IPS-20b (cell line): ENCODE results near the gene JPH2.

Source experiments
- H3K27ac ChIP-seq: one replicate; pipeline ENCODE4 v1.5.1; 2013; ENCODE audit warnings: low read length
- H3K27me3 ChIP-seq: 2 replicates; pipeline ENCODE4 v1.6.1; 2013; ENCODE audit warnings: mild to moderate bottlenecking, low read length, inconsistent platforms; ENCODE audit not compliant: insufficient read depth
- H3K36me3 ChIP-seq: 2 replicates; pipeline ENCODE4 v1.6.1; 2013; ENCODE audit warnings: low read depth, mild to moderate bottlenecking, inconsistent platforms, low read length, moderate library complexity; ENCODE audit not compliant: insufficient read depth
- H3K4me1 ChIP-seq: 2 replicates; pipeline ENCODE4 v1.6.1; 2013; ENCODE audit warnings: mild to moderate bottlenecking, control low read depth, inconsistent platforms, low read length, moderate library complexity; ENCODE audit not compliant: insufficient read depth
- H3K4me3 ChIP-seq: 2 replicates; pipeline ENCODE4 v1.5.1; 2013; ENCODE audit warnings: mild to moderate bottlenecking, low read length, inconsistent platforms
- H3K9ac ChIP-seq: 2 replicates; pipeline ENCODE4 v1.6.1; 2013; ENCODE audit warnings: low read depth, mild to moderate bottlenecking, inconsistent platforms, low read length, moderate library complexity
- H3K9me3 ChIP-seq: 2 replicates; pipeline ENCODE4 v1.6.1; 2013; ENCODE audit warnings: mild to moderate bottlenecking, low read depth, low read length, inconsistent platforms; ENCODE audit not compliant: insufficient read depth

Gene JPH2

GRCh38 chr20:44087857-44088120, 99.2 kb downstream of the JPH2 start:
- H3K4me1 ChIP-seq, result 0 out of 2 replicates have a peak, but pooled peaks cover 3% of the 10 kb centered on the region
- no peak overlapping the region for H3K4me3 ChIP-seq
- no peaks in the 10 kb centered on the region for H3K27me3 ChIP-seq
- no peak overlapping the region for H3K27ac ChIP-seq
- no peaks in the 10 kb centered on the region for H3K36me3 ChIP-seq
- H3K9me3 ChIP-seq, result no peaks in the 10 kb centered on the region
- H3K9ac ChIP-seq, result no peak overlapping the region

GRCh38 chr20:44087051-44087856, 99.7 kb downstream of the JPH2 start:
- H3K27me3 ChIP-seq, result no peaks in the 10 kb centered on the region
- no peaks in the 10 kb centered on the region for H3K9me3 ChIP-seq
- H3K4me1 ChIP-seq, result 0 out of 2 replicates have a peak, but pooled peaks cover 3% of the 10 kb centered on the region
- no peak overlapping the region for H3K9ac ChIP-seq
- no peak overlapping the region for H3K4me3 ChIP-seq
- no peak overlapping the region for H3K27ac ChIP-seq
- H3K36me3 ChIP-seq, result no peaks in the 10 kb centered on the region

GRCh38 chr20:44085616-44086434, 101.2 kb downstream of the JPH2 start:
- H3K27ac ChIP-seq, result no peak overlapping the region
- no peak overlapping the region for H3K9ac ChIP-seq
- H3K36me3 ChIP-seq, result no peaks in the 10 kb centered on the region
- H3K4me3 ChIP-seq, result no peak overlapping the region
- H3K9me3 ChIP-seq, result no peaks in the 10 kb centered on the region
- no peaks in the 10 kb centered on the region for H3K27me3 ChIP-seq
- H3K4me1 ChIP-seq, result 0 out of 2 replicates have a peak, but pooled peaks cover 3% of the 10 kb centered on the region

GRCh38 chr20:44084891-44085290, 102.1 kb downstream of the JPH2 start:
- Histone ChIP-seq H3K9me3 (no peaks in the 10 kb centered on the region), H3K4me1 (no peaks in the 10 kb centered on the region), H3K27me3 (no peaks in the 10 kb centered on the region), H3K4me3 (no peak overlapping the region), H3K27ac (no peak overlapping the region), H3K9ac (no peak overlapping the region), H3K36me3 (no peaks in the 10 kb centered on the region)

GRCh38 chr20:44084439-44084838, 102.5 kb downstream of the JPH2 start:
- no peaks in the 10 kb centered on the region for H3K27me3 ChIP-seq
- no peak overlapping the region for H3K4me3 ChIP-seq
- no peak overlapping the region for H3K27ac ChIP-seq
- H3K36me3 ChIP-seq, result no peaks in the 10 kb centered on the region
- H3K9me3 ChIP-seq, result no peaks in the 10 kb centered on the region
- H3K4me1 ChIP-seq, result no peaks in the 10 kb centered on the region
- H3K9ac ChIP-seq, result no peak overlapping the region

- Histone ChIP-seq H3K9ac (no peak overlapping the region), H3K4me3 (no peak overlapping the region), H3K9me3 (no peaks in the 10 kb centered on the region), H3K4me1 (no peaks in the 10 kb centered on the region), H3K27ac (no peak overlapping the region), H3K36me3 (no peaks in the 10 kb centered on the region), H3K27me3 (no peaks in the 10 kb centered on the region)
These were observed 103.6 kb downstream of the JPH2 start for GRCh38 chr20:44083220-44083933.

- H3K9ac ChIP-seq, result no peak overlapping the region
- H3K27ac ChIP-seq, result no peak overlapping the region
- H3K4me1 ChIP-seq, result no peaks in the 10 kb centered on the region
- H3K9me3 ChIP-seq, result no peaks in the 10 kb centered on the region
- H3K4me3 ChIP-seq, result no peak overlapping the region
- H3K27me3 ChIP-seq, result no peaks in the 10 kb centered on the region
- no peaks in the 10 kb centered on the region for H3K36me3 ChIP-seq
These were observed 105.1 kb downstream of the JPH2 start for GRCh38 chr20:44081888-44082287.

GRCh38 chr20:44081476-44081875, 105.5 kb downstream of the JPH2 start:
- H3K36me3 ChIP-seq, result no peaks in the 10 kb centered on the region
- no peaks in the 10 kb centered on the region for H3K9me3 ChIP-seq
- no peak overlapping the region for H3K9ac ChIP-seq
- H3K27me3 ChIP-seq, result no peaks in the 10 kb centered on the region
- no peak overlapping the region for H3K27ac ChIP-seq
- H3K4me1 ChIP-seq, result no peaks in the 10 kb centered on the region
- H3K4me3 ChIP-seq, result no peak overlapping the region

- no peak overlapping the region for H3K27ac ChIP-seq
- H3K4me3 ChIP-seq, result no peak overlapping the region
- no peak overlapping the region for H3K9ac ChIP-seq
- H3K9me3 ChIP-seq, result no peaks in the 10 kb centered on the region
- no peaks in the 10 kb centered on the region for H3K36me3 ChIP-seq
- no peaks in the 10 kb centered on the region for H3K27me3 ChIP-seq
- no peaks in the 10 kb centered on the region for H3K4me1 ChIP-seq
These were observed 106.2 kb downstream of the JPH2 start for GRCh38 chr20:44080646-44081267.

GRCh38 chr20:44080064-44080463, 106.9 kb downstream of the JPH2 start:
- Histone ChIP-seq H3K36me3 (no peaks in the 10 kb centered on the region), H3K4me3 (no peak overlapping the region), H3K4me1 (no peaks in the 10 kb centered on the region), H3K9me3 (no peaks in the 10 kb centered on the region), H3K27me3 (no peaks in the 10 kb centered on the region), H3K9ac (no peak overlapping the region), H3K27ac (no peak overlapping the region)

- Histone ChIP-seq H3K27ac (no peak overlapping the region), H3K9me3 (no peaks in the 10 kb centered on the region), H3K4me3 (no peak overlapping the region), H3K4me1 (no peaks in the 10 kb centered on the region; the same call in 1 of the 2 replicates), H3K9ac (no peak overlapping the region), H3K27me3 (no peaks in the 10 kb centered on the region), H3K36me3 (no peaks in the 10 kb centered on the region)
These were observed 107.7 kb downstream of the JPH2 start for GRCh38 chr20:44079291-44079690.
